Stimulated activated CD4-positive, alpha-beta T cell treated with anti-CD3 and anti-CD28 coated beads, Interleukin-1b, Interleukin-23, amount 100 ng/mL, for 4 hours (primary cell): Measurements from ENCODE around the gene SPIRE2.
A peak's percentile ranks its signal among the peaks of the same experiment; 100 is the strongest.

Experiments
- DNase-seq, 2 donors: peaks; one replicate each; pipeline ENCODE4 v3.0.0-alpha.2; 2020; ENCODE audit warnings: low read depth in 2 of 2

Gene SPIRE2

GRCh38 chr16:89837014-89837546 is 8.8 kb downstream of the SPIRE2 start:
- DNase-seq = no peak

- DNase-seq = no peak
Observed at GRCh38 chr16:89841275-89841674, 13.0 kb downstream of the SPIRE2 start.

- no peak for DNase-seq
Observed at GRCh38 chr16:89842471-89843408, 14.5 kb downstream of the SPIRE2 start.

GRCh38 chr16:89843409-89844350 is 15.4 kb downstream of the SPIRE2 start:
- no peak for DNase-seq

GRCh38 chr16:89844739-89845339 is 16.6 kb downstream of the SPIRE2 start:
- no peak for DNase-seq

GRCh38 chr16:89845417-89845816 is 17.1 kb downstream of the SPIRE2 start:
- no peak for DNase-seq

GRCh38 chr16:89847051-89847939 is 19.0 kb downstream of the SPIRE2 start:
- no peak for DNase-seq

- DNase-seq = no peak
Observed at GRCh38 chr16:89847940-89848297, 19.6 kb downstream of the SPIRE2 start.

- DNase-seq = no peak
Observed at GRCh38 chr16:89848974-89849373, 20.7 kb downstream of the SPIRE2 start.

- DNase-seq = no peak
Observed at GRCh38 chr16:89853306-89853993, 25.2 kb downstream of the SPIRE2 start.

GRCh38 chr16:89855301-89855945 is 27.1 kb downstream of the SPIRE2 start:
- DNase-seq = no peak

GRCh38 chr16:89855986-89856385 is 27.7 kb downstream of the SPIRE2 start:
- DNase-seq = no peak

- no peak for DNase-seq
Observed at GRCh38 chr16:89858973-89859614, 30.8 kb downstream of the SPIRE2 start.

GRCh38 chr16:89859615-89860007 is 31.3 kb downstream of the SPIRE2 start:
- DNase-seq = no peak

- DNase-seq = peak; percentile 71 to 72
Observed at GRCh38 chr16:89860747-89861304, 32.6 kb downstream of the SPIRE2 start.

- no peak for DNase-seq
Observed at GRCh38 chr16:89861648-89862047, 33.4 kb downstream of the SPIRE2 start.

- DNase-seq = no peak
Observed at GRCh38 chr16:89862732-89863131, 34.5 kb downstream of the SPIRE2 start.

- DNase-seq = peak in 1 of 2 donors; percentile 18
Observed at GRCh38 chr16:89863741-89864526, 35.7 kb downstream of the SPIRE2 start.
